Upper lobe of right lung (tissue), 1 donor: ENCODE results near the gene XRCC1. TPM values are rescaled to one million over a fixed set of nuclear protein-coding genes. Genes with fewer than 3 reads are reported as not detected.

Experiments used
- ATAC-seq: fragments of 200-7000 bp; cut with Tn5 transposase; one replicate; pipeline ENCODE4 v1.9.1; 2020; ENCODE audit warnings: mild to moderate bottlenecking, moderate library complexity
- DNase-seq: peaks from one replicate; pipeline ENCODE4 v3.0.0-alpha.2; 2020
- H3K27ac ChIP-seq: fragments of 200-600 bp; one replicate; pipeline ENCODE4 v1.8.0; 2022
- H3K27me3 ChIP-seq: fragments of 200-600 bp; one replicate; pipeline ENCODE4 v1.8.0; 2022; ENCODE audit warnings: mild to moderate bottlenecking
- H3K36me3 ChIP-seq: fragments of 200-600 bp; one replicate; pipeline ENCODE4 v1.8.0; 2022
- H3K4me1 ChIP-seq: fragments of 200-600 bp; one replicate; pipeline ENCODE4 v1.8.0; 2022
- H3K4me3 ChIP-seq: fragments of 200-600 bp; one replicate; pipeline ENCODE4 v1.8.0; 2022; ENCODE audit warnings: mild to moderate bottlenecking
- H3K9me3 ChIP-seq: fragments of 200-600 bp; one replicate; pipeline ENCODE4 v1.8.0; 2022
- intact Hi-C: fragments of 100-400 bp; cut with DNase I; formaldehyde crosslinking; loops from one replicate; pipeline ENCODE4 v1.11.0; 2022
- total RNA-seq: library from RNA; stranded (reverse); fragmentation: NEBNext Ultra II Directional; extraction: Animal tissue kit (Norgen Biotek cat#: 25700); gene quantifications from one replicate; pipeline ENCODE4 v1.2.1, GENCODE V29; 2021
- TF ChIP-seq, protein P1 (sequence below): fragments of 200-600 bp; IDR thresholded peaks from one replicate; pipeline ENCODE4 v1.8.0; 2022; ENCODE audit warnings: antibody characterized with exemption
- donor health status: DM: no; HTN: yes; CAD: no; lungs with severe emphysema.

XRCC1 gene
- total RNA-seq, 1 donor from 2014 or later: 23.8 TPM

DNA sequence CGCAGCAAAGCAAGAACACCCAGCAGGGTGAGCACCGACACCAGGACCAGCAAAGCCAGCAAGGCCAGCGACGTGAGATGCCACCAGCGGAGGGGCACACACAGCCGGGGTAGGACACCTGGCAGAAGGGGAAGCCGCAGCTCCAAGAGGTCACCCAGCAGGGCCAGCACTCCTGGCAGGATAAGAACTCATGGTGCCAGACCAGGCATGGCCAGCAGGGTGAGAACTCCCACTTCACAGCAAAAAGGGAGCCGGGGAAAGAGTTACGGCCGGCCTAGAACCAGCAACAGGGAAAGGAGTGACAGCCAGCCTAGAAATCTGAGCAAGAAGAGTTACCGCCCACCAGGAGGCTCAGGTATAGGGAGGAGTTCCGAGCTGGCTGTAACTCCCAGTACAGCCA, 37.0 kb upstream of the XRCC1 start:
- Histone ChIP-seq H3K36me3 (peaks cover 24% of the 10 kb centered on the region), H3K9me3 (no peaks in the 10 kb centered on the region), H3K27me3 (no peaks in the 10 kb centered on the region), H3K4me1 (no peaks in the 10 kb centered on the region), H3K4me3 (no peak overlapping the region), H3K27ac (no peak overlapping the region)
- TF ChIP-seq, protein P1, sequence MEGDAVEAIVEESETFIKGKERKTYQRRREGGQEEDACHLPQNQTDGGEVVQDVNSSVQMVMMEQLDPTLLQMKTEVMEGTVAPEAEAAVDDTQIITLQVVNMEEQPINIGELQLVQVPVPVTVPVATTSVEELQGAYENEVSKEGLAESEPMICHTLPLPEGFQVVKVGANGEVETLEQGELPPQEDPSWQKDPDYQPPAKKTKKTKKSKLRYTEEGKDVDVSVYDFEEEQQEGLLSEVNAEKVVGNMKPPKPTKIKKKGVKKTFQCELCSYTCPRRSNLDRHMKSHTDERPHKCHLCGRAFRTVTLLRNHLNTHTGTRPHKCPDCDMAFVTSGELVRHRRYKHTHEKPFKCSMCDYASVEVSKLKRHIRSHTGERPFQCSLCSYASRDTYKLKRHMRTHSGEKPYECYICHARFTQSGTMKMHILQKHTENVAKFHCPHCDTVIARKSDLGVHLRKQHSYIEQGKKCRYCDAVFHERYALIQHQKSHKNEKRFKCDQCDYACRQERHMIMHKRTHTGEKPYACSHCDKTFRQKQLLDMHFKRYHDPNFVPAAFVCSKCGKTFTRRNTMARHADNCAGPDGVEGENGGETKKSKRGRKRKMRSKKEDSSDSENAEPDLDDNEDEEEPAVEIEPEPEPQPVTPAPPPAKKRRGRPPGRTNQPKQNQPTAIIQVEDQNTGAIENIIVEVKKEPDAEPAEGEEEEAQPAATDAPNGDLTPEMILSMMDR: no peak
- DNase-seq: no peak
- intact Hi-C loops: no loop called here
- ATAC-seq: no peak

DNA sequence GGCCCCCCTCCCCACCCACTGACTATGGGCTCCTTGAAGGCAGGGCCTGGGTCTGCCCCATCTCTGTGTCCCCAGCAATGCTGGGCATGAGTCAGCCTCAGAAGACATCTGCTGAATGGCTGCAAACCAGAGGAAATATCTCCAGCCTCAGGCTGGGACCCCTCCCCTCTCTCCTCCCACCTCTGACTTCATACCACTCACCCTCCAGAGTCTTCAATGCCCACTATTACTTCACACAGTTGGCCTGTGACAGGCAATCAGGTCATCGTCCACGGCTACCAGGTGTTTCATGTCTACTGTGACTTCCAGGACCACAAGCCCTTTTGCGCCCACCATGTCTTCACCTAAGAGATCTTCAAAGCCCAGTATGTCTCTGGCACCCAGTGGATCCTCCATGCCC, 36.5 kb upstream of the XRCC1 start, which contains the start of gene SRRM5:
SRRM5 (plus strand) TSS at position 301 of the 400 bp plus-strand sequence; CDS start at position 335, 34 bp downstream.
- intact Hi-C loops: no loop called here

DNA sequence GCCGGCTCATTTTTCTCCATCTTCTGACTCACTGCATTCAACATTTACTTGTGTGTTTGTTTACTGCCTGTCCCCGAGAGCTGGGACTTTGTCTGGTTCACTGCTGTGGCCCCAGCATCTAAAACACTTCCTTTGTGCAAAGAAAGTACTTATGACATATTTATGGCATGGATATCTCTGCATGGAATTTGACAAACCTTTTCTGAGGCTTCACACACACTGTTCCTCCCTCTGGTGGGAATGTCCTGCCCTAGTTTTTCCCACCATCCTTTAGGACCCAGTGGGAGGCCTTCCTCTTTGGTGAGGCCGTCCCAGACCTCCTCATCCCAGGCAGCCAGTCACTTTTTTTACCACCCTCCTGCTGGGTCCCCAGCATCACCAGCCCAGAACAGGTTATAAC, 35.2 kb upstream of the XRCC1 start:
- TF ChIP-seq, protein P1: no peak
- H3K27me3 ChIP-seq: no peaks in the 10 kb centered on the region
- DNase-seq (no peak), ATAC-seq (no peak)
- no peak overlapping the region for H3K4me3 ChIP-seq
- no peaks in the 10 kb centered on the region for H3K4me1 ChIP-seq
- peaks cover 28% of the 10 kb centered on the region for H3K36me3 ChIP-seq
- intact Hi-C loops: no loop called here
- H3K9me3 ChIP-seq: no peaks in the 10 kb centered on the region
- H3K27ac ChIP-seq: no peak overlapping the region

More for the DNA sequence above, 36.5 kb upstream of the XRCC1 start, which contains the start of gene SRRM5:
- H3K36me3 ChIP-seq: peaks cover 26% of the 10 kb centered on the region
- H3K4me1 ChIP-seq: no peaks in the 10 kb centered on the region
- no peak within 1 kb of the TSS for H3K27ac ChIP-seq
- ATAC-seq: no peak
- no peak for DNase-seq
- H3K4me3 ChIP-seq: no peak within 1 kb of the TSS
- TF ChIP-seq, protein P1: no peak
- H3K27me3 ChIP-seq: no peaks in the 10 kb centered on the region
- no peaks in the 10 kb centered on the region for H3K9me3 ChIP-seq

DNA sequence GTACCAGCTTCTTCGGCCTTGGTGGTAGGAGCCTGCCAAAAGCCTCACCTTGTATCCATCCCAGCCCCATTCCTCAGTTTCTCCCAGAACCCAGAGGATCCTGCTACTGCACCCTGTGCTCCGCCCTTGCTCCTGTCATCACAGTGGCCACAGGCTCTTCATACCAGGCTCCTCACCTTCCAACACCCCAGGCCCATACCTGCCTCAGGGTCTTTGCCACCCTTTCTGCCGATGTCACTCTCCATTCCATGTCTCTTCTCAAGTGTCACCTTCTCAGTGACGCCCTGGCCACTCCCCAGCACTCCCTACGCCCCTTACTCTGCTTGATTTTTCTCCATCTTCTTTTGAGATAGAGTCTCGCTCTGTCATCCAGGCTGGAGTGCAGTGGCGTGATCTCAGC, 34.5 kb upstream of the XRCC1 start:
- ATAC-seq: no peak
- H3K9me3 ChIP-seq: no peaks in the 10 kb centered on the region
- H3K27me3 ChIP-seq: no peaks in the 10 kb centered on the region
- no peak for DNase-seq
- H3K27ac ChIP-seq: no peak overlapping the region
- H3K36me3 ChIP-seq: peaks cover 28% of the 10 kb centered on the region
- TF ChIP-seq, protein P1: no peak
- no peaks in the 10 kb centered on the region for H3K4me1 ChIP-seq
- intact Hi-C loops: no loop called here
- H3K4me3 ChIP-seq: no peak overlapping the region

DNA sequence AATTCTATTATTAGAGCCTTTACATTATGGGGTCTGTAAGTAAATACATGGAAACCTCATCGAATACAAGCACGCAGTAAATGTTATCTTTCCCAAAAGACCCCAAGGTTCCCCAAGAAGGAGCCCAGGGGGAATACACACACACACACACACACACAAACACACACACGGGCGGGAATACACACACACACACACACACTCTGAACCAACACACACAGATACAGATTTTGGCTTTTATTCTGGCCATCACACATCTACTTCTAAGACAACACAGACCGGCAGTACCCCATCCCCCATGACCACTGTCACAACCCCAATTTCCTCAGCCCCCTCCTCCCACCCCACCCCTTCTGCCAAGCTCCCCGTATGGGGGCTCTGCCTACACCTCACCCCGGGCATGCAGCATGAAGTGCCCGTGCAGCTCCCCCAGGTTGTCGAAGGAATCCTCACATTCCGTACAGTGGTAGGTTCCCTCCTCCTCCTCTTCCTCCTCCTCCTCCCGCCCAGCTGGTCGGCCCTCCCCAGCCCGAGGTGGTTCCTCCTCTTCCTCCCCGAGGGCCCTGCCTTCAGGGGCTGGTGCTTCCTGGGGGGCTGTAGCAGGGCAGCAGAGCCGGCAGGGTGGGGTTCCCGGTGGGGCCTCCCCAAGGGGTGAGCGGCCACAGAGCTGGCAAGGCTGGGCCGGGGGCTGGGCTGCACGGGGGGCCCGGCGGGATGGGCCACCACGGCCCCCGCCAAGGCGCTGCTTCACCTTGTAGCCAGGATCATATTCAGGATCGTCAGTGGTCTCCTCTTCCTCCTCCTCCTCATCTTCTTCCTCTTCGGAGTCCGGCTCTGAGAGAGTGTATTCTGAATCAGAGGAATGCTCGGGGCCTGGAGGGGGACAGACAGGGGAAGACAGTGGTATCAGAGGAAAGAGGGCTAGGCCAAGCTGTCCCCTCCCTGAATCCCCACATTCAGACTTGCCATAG, 32.2 kb upstream of the XRCC1 start:
- intact Hi-C loops: no loop called here
- no peak for DNase-seq
- no peaks in the 10 kb centered on the region for H3K4me1 ChIP-seq
- no peak overlapping the region for H3K27ac ChIP-seq
- TF ChIP-seq, protein P1: no peak
- ATAC-seq: no peak
- no peak overlapping the region for H3K4me3 ChIP-seq
- H3K36me3 ChIP-seq: peaks cover 22% of the 10 kb centered on the region
- H3K9me3 ChIP-seq: no peaks in the 10 kb centered on the region
- H3K27me3 ChIP-seq: no peaks in the 10 kb centered on the region
